Ascending aorta (tissue), 2 donors: ENCODE measurements around the gene CGB2. TPM values are rescaled to one million over a fixed set of nuclear protein-coding genes. Genes with fewer than 3 reads are reported as not detected.
A peak's percentile ranks its signal among the peaks of the same experiment; 100 is the strongest.
"Not testable (repeated sequence)": the region's sequence is repeated elsewhere in the genome, so short reads cannot be mapped to it uniquely, and the experiment has no call there.

Experiments used
- DNase-seq, 2 donors: peaks; one replicate each; pipeline ENCODE4 v3.0.0-alpha.2; 2019; ENCODE audit warnings: low spot score in 2 of 2
- H3K27ac ChIP-seq, 2 donors: fragments of 200-600 bp; sonication (generic); one replicate each; pipeline ENCODE4 v1.5.1; 2016 to 2017; ENCODE audit warnings: mild to moderate bottlenecking in 1 of 2
- H3K27me3 ChIP-seq: fragments of 200-600 bp; sonication (generic); one replicate; pipeline ENCODE4 v1.5.1; 2017
- H3K36me3 ChIP-seq, 2 donors: fragments of 200-600 bp; sonication (generic); one replicate each; pipeline ENCODE4 v1.5.1; 2016
- H3K4me1 ChIP-seq, 2 donors: fragments of 200-600 bp; sonication (generic); one replicate each; pipeline ENCODE4 v1.5.1; 2016 to 2017; ENCODE audit warnings: mild to moderate bottlenecking in 1 of 2
- H3K4me3 ChIP-seq, 2 donors: fragments of 200-600 bp; sonication (generic); one replicate each; pipeline ENCODE4 v1.5.1; 2016 to 2017; ENCODE audit warnings: mild to moderate bottlenecking in 1 of 2
- H3K9me3 ChIP-seq, 2 donors: fragments of 200-600 bp; sonication (generic); one replicate each; pipeline ENCODE4 v1.5.1; 2016
- CTCF ChIP-seq, 3 experiments: fragments of 200-600 bp in 2 of 3; fragments of 450-650 bp in 1 of 3; sonication (generic) in 2 of 3; IDR thresholded peaks; one replicate each; pipeline ENCODE4 v1.5.1; 2016 to 2019; ENCODE audit warnings: antibody characterized with exemption in 3 of 3, mild to moderate bottlenecking in 1 of 3, moderate library complexity in 1 of 3
- intact Hi-C: fragments of 100-400 bp; cut with DNase I; formaldehyde crosslinking; loops from one replicate; pipeline ENCODE4 v1.15.1; 2023
- total RNA-seq: library from RNA; depleted of rRNA; stranded (reverse); fragments of >200 nt; gene quantifications from one replicate; pipeline ENCODE4 v1.1.0, GENCODE V29; 2016

The CGB2 gene
- total RNA-seq, 1 donor from 2014 or later = not detected

GRCh38 chr19:49017041-49017665, 14.5 kb upstream of the CGB2 start, which contains the start of gene LHB:
TSS of gene LHB (minus strand) at chr19:49017091. CDS start at chr19:49017081, 10 bp downstream.
- TF ChIP-seq CTCF (IDR thresholded peaks at IDR 0.05) = no peak
- intact Hi-C loops = no loop called here
- H3K4me1 ChIP-seq = peaks cover 8 to 18% of the 10 kb centered on the region in 2 donors
- no peak for DNase-seq
- peaks cover 9% of the 10 kb centered on the region for H3K27me3 ChIP-seq
- peaks cover 17 to 26% of the 10 kb centered on the region in 2 donors for H3K36me3 ChIP-seq
- H3K4me3 ChIP-seq = peak within 1 kb of the TSS; percentile 56 to 65
- no peak within 1 kb of the TSS for H3K27ac ChIP-seq
- no peaks in the 10 kb centered on the region for H3K9me3 ChIP-seq

- H3K9me3 ChIP-seq = no peaks in the 10 kb centered on the region
- H3K27ac ChIP-seq = no peak overlapping the region
- peak; percentile 34 to 56 (median 39) for TF ChIP-seq CTCF (IDR thresholded peaks at IDR 0.05)
- peak overlapping the region; percentile 56 to 65 for H3K4me3 ChIP-seq
- intact Hi-C loops = no loop called here
- DNase-seq = peak in 1 of 2 donors; percentile 77
- H3K4me1 ChIP-seq = peaks cover 8 to 18% of the 10 kb centered on the region in 2 donors
- peaks cover 13 to 24% of the 10 kb centered on the region in 2 donors for H3K36me3 ChIP-seq
- peaks cover 9% of the 10 kb centered on the region for H3K27me3 ChIP-seq
Observed at GRCh38 chr19:49017666-49018351, 13.9 kb upstream of the CGB2 start.

- H3K27me3 ChIP-seq, H3K27ac ChIP-seq, intact Hi-C loops, DNase-seq, H3K9me3 ChIP-seq: not testable (repeated sequence)
- Histone ChIP-seq H3K4me1 (peaks cover 8 to 18% of the 10 kb centered on the region in 2 donors), H3K36me3 (peaks cover 13 to 24% of the 10 kb centered on the region in 2 donors), H3K4me3 (peak overlapping the region; percentile 56 to 65)
Observed at GRCh38 chr19:49018388-49019241, 13.1 kb upstream of the CGB2 start.

GRCh38 chr19:49019242-49019932, 12.3 kb upstream of the CGB2 start:
- Histone ChIP-seq H3K4me3 (peak overlapping the region; percentile 56 to 65), H3K36me3 (peaks cover 9 to 19% of the 10 kb centered on the region in 2 donors), H3K4me1 (peaks cover 8 to 18% of the 10 kb centered on the region in 2 donors), H3K27ac (no peak overlapping the region), H3K27me3 (peaks cover 9% of the 10 kb centered on the region), H3K9me3 (no peaks in the 10 kb centered on the region)
- peak in 1 of 2 donors; percentile 71 for DNase-seq
- intact Hi-C loops = no loop called here
- TF ChIP-seq CTCF (IDR thresholded peaks at IDR 0.05) = peak in 1 of 3 experiments; percentile 6

GRCh38 chr19:49020342-49020741, 11.3 kb upstream of the CGB2 start:
- H3K36me3 ChIP-seq = peaks cover 3 to 9% of the 10 kb centered on the region in 2 donors
- DNase-seq = no peak
- no peak overlapping the region for H3K4me3 ChIP-seq
- peaks cover 8 to 18% of the 10 kb centered on the region in 2 donors for H3K4me1 ChIP-seq
- intact Hi-C loops = no loop called here
- H3K27me3 ChIP-seq = peaks cover 9% of the 10 kb centered on the region
- H3K27ac ChIP-seq = no peak overlapping the region
- H3K9me3 ChIP-seq = no peaks in the 10 kb centered on the region
- no peak for TF ChIP-seq CTCF (IDR thresholded peaks at IDR 0.05)
